Esophagus muscularis mucosa (tissue), 4 donors: ENCODE data around the gene LIMK2. TPM values are rescaled to one million over a fixed set of nuclear protein-coding genes. Genes with fewer than 3 reads are reported as not detected.
"Not testable (repeated sequence)": the region's sequence is repeated elsewhere in the genome, so short reads cannot be mapped to it uniquely, and the experiment has no call there.

Experiments
- DNase-seq: peaks from one replicate; pipeline ENCODE4 v3.0.0-alpha.2; 2017; ENCODE audit errors: extremely low spot score
- H3K27ac ChIP-seq, 4 donors: fragments of 200-600 bp; sonication (generic); replicated peaks in 1 of 4; 1 replicate in 3 of 4; 2 replicates in 1 of 4; pipeline ENCODE4 v1.5.1; 2016 to 2019; ENCODE audit warnings: mild to moderate bottlenecking in 1 of 4
- H3K27me3 ChIP-seq, 4 donors: fragments of 200-600 bp; sonication (generic); one replicate each; pipeline versions ENCODE4 v1.5.1 to v1.6.0; 2016 to 2019
- H3K36me3 ChIP-seq, 4 donors: fragments of 200-600 bp; sonication (generic); one replicate each; pipeline ENCODE4 v1.5.1; 2016 to 2019
- H3K4me1 ChIP-seq, 4 donors: fragments of 200-600 bp; sonication (generic); one replicate each; pipeline ENCODE4 v1.5.1; 2016 to 2019
- H3K4me3 ChIP-seq, 4 donors: fragments of 200-600 bp; sonication (generic); 1 replicate in 2 of 4; 2 replicates in 2 of 4; pipeline ENCODE4 v1.5.1; 2016 to 2019; ENCODE audit warnings: mild to moderate bottlenecking in 4 of 4, moderate library complexity in 1 of 4
- H3K9me3 ChIP-seq, 4 donors: fragments of 200-600 bp; sonication (generic); 1 replicate in 3 of 4; 2 replicates in 1 of 4; pipeline ENCODE4 v1.5.1; 2016 to 2019
- CTCF ChIP-seq, 3 experiments: fragments of 200-600 bp in 2 of 3; fragments of 450-650 bp in 1 of 3; sonication (generic) in 2 of 3; IDR thresholded peaks; one replicate each; pipeline ENCODE4 v1.5.1; 2017 to 2019; ENCODE audit warnings: antibody characterized with exemption in 3 of 3, mild to moderate bottlenecking in 2 of 3, moderate library complexity in 1 of 3
- EP300 ChIP-seq: sonication (generic); formaldehyde crosslinking; IDR thresholded peaks from one replicate; pipeline ENCODE4 v1.6.1; 2017; ENCODE audit warnings: antibody characterized with exemption
- POLR2A ChIP-seq: fragments of 450-650 bp; IDR thresholded peaks from one replicate; pipeline ENCODE4 v1.6.1; 2017; ENCODE audit warnings: antibody characterized with exemption, moderate library complexity, mild to moderate bottlenecking, low read depth
- POLR2AphosphoS5 ChIP-seq, 2 donors: sonication (generic); formaldehyde crosslinking; IDR thresholded peaks; one replicate each; pipeline ENCODE4 v1.6.1; 2017; ENCODE audit warnings: antibody characterized with exemption in 2 of 2
- WGBS: methylation state at CpG from one replicate; pipeline ENCODE4 v1.1.5; 2018; 5-methylcytosine and 5-hydroxymethylcytosine counted together
- intact Hi-C: fragments of 100-400 bp; cut with DNase I; formaldehyde crosslinking; loops from one replicate; pipeline ENCODE4 v1.15.1; 2023
- total RNA-seq, 4 donors: library from RNA; depleted of rRNA; stranded (reverse); fragments of >200 nt; gene quantifications; one replicate each; pipeline versions ENCODE4 v1.1.0 to v1.2.1, GENCODE V29; 2016

LIMK2 gene
- total RNA-seq, 4 donors from 2014 or later = 12.0 to 18.2 (median 14.3) TPM

- Histone ChIP-seq H3K4me3 (no peak overlapping the region), H3K27ac (no peak overlapping the region), H3K4me1 (peaks cover 5 to 20% (median 16%) of the 10 kb centered on the region in 4 donors), H3K9me3 (no peaks in the 10 kb centered on the region), H3K36me3 (peaks cover 0 to 16% (median 5%) of the 10 kb centered on the region in 4 donors), H3K27me3 (no peaks in the 10 kb centered on the region)
- no peak for TF ChIP-seq POLR2AphosphoS5 (IDR thresholded peaks at IDR 0.05)
- no peak for TF ChIP-seq EP300
- TF ChIP-seq POLR2A = no peak
- TF ChIP-seq CTCF (IDR thresholded peaks at IDR 0.05) = no peak
- intact Hi-C loops = no loop called here
- DNase-seq = no peak
Measured at GRCh38 chr22:31241936-31242335, 29.8 kb downstream of the LIMK2 start.

GRCh38 chr22:31243339-31244045 lies 31.4 kb downstream of the LIMK2 start:
- no peak for TF ChIP-seq POLR2A
- TF ChIP-seq POLR2AphosphoS5 (IDR thresholded peaks at IDR 0.05) = no peak
- no peak for TF ChIP-seq CTCF (IDR thresholded peaks at IDR 0.05)
- no peak for TF ChIP-seq EP300
- Histone ChIP-seq H3K4me1 (peaks cover 17 to 33% (median 28%) of the 10 kb centered on the region in 4 donors), H3K9me3 (no peaks in the 10 kb centered on the region), H3K4me3 (no peak overlapping the region), H3K27ac (peak overlapping the region; percentile 3 to 70 (median 40)), H3K36me3 (peaks cover 0 to 16% (median 5%) of the 10 kb centered on the region in 4 donors), H3K27me3 (no peaks in the 10 kb centered on the region)
- WGBS = 73% methylated on average over 5 of the region's 5 CpGs
- no peak for DNase-seq
- intact Hi-C loops = no loop called here

- Histone ChIP-seq H3K36me3 (peaks cover 0 to 8% (median 3%) of the 10 kb centered on the region in 4 donors), H3K9me3 (no peaks in the 10 kb centered on the region), H3K4me1 (peaks cover 25 to 41% (median 36%) of the 10 kb centered on the region in 4 donors), H3K27ac (peak overlapping the region; percentile 3 to 70 (median 40)), H3K27me3 (no peaks in the 10 kb centered on the region), H3K4me3 (no peak overlapping the region)
- TF ChIP-seq POLR2AphosphoS5 (IDR thresholded peaks at IDR 0.05) = no peak
- TF ChIP-seq EP300 = no peak
- TF ChIP-seq POLR2A = no peak
- TF ChIP-seq CTCF (IDR thresholded peaks at IDR 0.05) = no peak
- DNase-seq = no peak
- 53% methylated on average over 9 of the region's 9 CpGs for WGBS
- intact Hi-C loops = no loop called here
Measured at GRCh38 chr22:31244046-31244942, 32.2 kb downstream of the LIMK2 start.

- no peaks in the 10 kb centered on the region for H3K9me3 ChIP-seq
- H3K36me3 ChIP-seq = peaks cover 0 to 8% (median 2%) of the 10 kb centered on the region in 4 donors
- H3K27ac ChIP-seq = no peak overlapping the region
- intact Hi-C loops = no loop called here
- H3K4me1 ChIP-seq = peaks cover 31 to 46% (median 43%) of the 10 kb centered on the region in 4 donors
- H3K4me3 ChIP-seq = no peak overlapping the region
- 83% methylated on average over 7 of the region's 7 CpGs for WGBS
- TF ChIP-seq POLR2A (no peak), EP300 (no peak), CTCF (IDR thresholded peaks at IDR 0.05) (no peak), POLR2AphosphoS5 (IDR thresholded peaks at IDR 0.05) (no peak)
- DNase-seq = no peak
- H3K27me3 ChIP-seq = no peaks in the 10 kb centered on the region
Measured at GRCh38 chr22:31244943-31245451, 32.9 kb downstream of the LIMK2 start.

DNA sequence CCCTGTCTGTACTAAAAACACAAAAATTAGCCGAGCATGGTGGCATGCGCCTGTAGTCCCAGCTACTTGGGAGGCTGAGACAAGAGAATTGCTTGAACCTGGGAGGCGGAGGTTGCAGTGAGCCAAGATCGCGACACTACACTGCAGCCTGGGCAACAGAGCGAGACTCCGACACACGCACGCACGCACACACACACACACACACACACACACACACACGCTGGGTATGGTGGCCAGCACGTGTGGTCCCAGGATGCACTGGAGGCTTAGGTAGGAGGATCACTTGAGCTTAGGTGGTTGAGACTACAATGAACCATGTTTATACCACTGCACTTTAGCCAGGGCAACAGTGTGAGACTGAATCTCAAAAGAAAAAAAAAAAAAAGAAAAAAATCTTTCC lies 33.9 kb downstream of the LIMK2 start:
- H3K4me3 ChIP-seq, H3K36me3 ChIP-seq, H3K27me3 ChIP-seq, intact Hi-C loops, H3K27ac ChIP-seq, DNase-seq, H3K9me3 ChIP-seq: not testable (repeated sequence)
- H3K4me1 ChIP-seq = peaks cover 40 to 46% (median 43%) of the 10 kb centered on the region in 4 donors
- 83% methylated on average over 11 of the region's 12 CpGs for whole genome bisulfite sequencing
